HG03025 (cell line): ENCODE measurements around the gene GCC2.
A peak's percentile ranks its signal among the peaks of the same experiment; 100 is the strongest.
"Not testable (repeated sequence)": the region's sequence is repeated elsewhere in the genome, so short reads cannot be mapped to it uniquely, and the experiment has no call there.

Source experiments
- ATAC-seq: cut with Tn5 transposase; IDR thresholded peaks from one replicate; pipeline ENCODE4 v1.9.1; 2021; ENCODE audit warnings: mild to moderate bottlenecking, moderate library complexity; ENCODE audit not compliant: unreplicated experiment, low FRiP score

Gene GCC2

DNA sequence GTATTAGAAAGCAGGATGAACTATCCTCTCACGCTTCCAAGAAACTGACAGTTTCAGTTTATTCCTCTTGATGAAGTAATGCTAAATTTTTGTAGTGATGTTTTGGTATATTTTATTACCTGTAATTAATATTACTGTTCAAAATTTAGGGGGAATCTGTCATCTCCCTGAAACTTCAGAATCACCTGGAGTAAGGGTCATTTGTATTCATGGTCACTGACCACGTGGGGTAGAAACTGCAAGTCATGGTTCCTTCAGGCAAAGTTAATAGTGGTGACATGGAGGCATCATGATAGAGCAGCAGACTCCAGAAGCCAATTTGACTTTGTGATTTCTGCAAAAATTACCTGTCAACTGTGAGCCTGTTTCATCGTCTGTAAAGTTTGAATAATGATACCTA lies 47.2 kb downstream of the GCC2 start:
- not testable (repeated sequence) for ATAC-seq

DNA sequence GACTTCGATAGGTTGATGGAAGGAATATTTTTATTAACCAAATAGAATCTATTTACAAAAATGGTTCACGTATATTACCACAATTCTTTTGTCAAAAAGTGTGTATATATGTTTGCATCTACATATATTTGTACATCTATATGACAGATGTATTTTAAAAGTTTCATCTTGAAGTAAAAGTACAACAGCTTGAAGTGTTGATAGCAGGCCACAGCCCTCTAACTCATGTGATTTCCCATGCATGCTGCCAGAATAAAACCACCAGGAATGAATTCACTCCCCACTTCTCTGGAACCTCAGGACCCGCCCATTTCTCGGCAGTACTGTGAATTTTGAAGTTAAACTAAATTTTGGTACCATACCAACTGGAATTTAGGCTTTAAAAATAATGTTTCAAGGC lies 58.6 kb downstream of the GCC2 start:
- ATAC-seq, result not testable (repeated sequence)

GRCh38 chr2:108512431-108512830 lies 63.4 kb downstream of the GCC2 start:
- ATAC-seq, result not testable (repeated sequence)

- not testable (repeated sequence) for ATAC-seq
These were observed 65.5 kb downstream of the GCC2 start for GRCh38 chr2:108514478-108514877.

DNA sequence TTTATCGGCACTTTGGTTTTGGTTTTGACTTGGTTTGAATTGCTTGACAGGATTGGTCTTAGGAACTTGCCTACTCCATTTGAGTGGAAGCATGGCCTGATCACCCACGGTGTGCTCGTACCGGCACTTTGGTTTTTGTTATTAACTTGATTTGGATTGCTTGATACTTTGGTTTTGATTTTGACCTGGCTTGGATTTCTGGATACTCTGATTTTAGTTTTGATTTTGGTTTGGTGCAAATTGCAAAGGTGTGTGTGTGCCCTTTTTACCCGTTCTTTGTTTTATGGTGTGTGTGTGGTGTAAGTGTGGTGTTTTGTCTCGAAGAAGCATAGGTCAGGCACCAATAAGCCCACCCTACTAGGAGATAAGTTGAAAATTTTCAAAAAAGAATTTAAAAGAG lies 75.7 kb downstream of the GCC2 start:
- not testable (repeated sequence) for ATAC-seq

DNA sequence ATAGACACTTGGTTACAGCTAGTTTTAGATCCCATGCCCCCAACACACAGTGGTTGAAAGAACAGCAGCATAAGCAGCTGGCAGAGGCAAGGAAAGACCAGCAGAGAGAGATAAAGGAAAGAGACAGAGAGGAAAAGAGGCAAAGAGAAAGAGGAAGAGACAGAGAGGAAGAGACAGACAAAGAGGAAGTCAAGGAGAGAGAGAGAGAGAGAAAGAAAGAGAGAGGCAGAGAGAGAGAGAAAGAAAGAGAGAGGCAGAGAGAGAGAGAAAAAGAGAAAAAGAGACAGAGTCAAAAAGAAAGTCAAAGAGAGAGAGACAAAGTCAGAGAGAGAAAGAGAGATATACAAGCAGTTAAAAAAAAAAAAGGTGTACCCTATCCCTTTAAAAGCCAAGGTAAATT lies 76.3 kb downstream of the GCC2 start:
- not testable (repeated sequence) for ATAC-seq

DNA sequence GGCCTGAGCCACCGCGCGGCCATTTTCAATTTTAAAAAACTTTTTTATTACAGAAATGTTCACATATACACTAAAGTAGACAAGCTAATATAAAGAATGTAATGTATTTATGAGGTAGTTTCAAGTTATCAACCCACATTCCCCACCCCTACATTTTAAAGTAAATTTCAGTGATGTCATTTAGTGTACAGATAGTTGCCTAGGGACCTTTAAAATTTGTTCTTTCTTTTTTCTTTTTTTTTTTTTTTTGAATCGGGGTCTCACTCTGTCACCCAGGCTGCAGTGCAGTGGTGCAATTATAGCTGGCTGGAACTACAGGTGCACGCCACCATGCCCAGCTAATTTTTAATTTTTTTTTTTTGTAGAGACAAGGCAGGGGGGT lies 82.7 kb downstream of the GCC2 start:
- no peak for ATAC-seq

DNA sequence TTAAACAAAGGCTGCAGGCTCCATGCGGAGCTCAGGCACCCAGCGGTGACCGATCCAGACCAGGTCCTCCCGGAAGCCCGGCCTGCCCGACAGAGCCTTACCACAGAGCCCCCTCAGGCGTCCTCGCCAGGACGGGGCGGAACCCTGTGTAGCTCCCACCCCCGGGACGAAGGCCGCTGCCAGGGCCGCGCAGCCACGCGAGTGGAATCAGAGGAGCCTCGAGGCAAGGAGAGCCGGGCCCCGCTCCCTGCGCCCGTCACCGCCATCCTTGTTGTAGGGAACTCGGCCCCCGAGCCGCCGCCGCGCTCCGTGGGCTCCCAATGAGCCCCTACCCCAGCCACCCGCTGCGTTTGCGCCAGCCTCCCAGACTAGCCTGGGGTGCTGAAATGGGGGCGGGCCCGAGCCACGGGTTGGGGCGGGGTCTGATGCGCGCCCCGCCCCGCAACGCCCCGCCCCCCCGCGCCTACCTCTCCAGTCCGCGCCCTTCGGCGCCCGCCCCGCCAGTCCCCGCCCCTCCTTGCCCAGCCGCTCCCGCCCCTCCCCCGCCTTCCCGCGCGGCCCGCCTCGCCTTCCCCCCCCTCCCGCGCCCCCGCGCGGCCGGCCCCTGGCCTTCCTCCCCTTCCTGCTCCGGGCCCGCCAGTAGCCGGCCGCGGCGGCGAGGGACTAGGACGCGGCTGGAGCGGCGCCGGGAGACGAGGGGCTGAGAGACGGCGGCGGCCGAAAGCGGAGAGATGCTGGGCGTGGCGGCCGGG lies 85.0 kb downstream of the GCC2 start, which contains the start of gene LIMS1:
LIMS1 (plus strand) TSS at position 639 of the 752 bp plus-strand sequence; CDS start at position 732, 93 bp downstream.
- ATAC-seq, result peak; percentile 85

- peak; percentile 33 for ATAC-seq
These were observed 85.8 kb downstream of the GCC2 start for GRCh38 chr2:108534584-108535356.

- no peak for ATAC-seq
These were observed 86.3 kb downstream of the GCC2 start for GRCh38 chr2:108535357-108535631.

- no peak for ATAC-seq
These were observed 87.3 kb downstream of the GCC2 start for GRCh38 chr2:108536133-108536780.

DNA sequence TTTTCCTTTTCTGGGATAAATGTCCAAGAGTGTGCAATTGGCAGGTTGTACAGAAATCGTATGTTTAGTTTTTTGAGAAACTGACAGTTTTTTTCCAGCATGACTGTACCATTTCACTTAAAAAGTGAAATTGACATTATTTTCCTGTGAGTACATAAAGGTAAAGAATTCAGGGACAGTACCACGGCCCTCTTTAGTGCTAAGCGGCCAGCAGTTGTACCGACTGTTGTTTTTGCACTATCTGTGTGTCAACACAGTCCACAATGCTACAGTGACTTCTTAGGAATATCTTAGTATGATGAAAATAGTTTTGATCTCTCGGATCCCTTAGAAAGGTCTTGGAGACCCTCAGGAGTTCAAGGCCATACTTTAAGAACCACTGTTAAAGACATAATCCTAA lies 87.9 kb downstream of the GCC2 start:
- no peak for ATAC-seq

- ATAC-seq, result no peak
These were observed 89.1 kb downstream of the GCC2 start for GRCh38 chr2:108538000-108538625.

- ATAC-seq, result no peak
These were observed 92.4 kb downstream of the GCC2 start for GRCh38 chr2:108541451-108541850.

DNA sequence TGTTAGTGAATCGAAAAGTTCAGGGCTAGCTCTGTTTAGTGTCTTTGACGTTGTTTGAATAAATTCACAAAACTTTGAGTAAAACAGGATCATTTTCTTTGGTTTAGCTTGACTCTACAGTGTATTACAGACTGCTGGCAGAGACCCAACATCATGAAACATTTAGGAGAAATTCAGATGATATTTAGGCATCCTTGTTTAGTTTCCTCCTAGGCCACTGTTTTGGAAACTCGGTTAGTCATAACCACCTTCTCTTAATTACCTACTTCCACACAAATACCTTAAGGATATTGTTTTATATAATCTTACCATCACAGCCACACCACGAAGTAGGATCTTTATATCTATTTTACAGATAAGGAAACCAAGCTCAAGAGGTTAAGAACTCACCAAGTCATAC lies 93.1 kb downstream of the GCC2 start:
- no peak for ATAC-seq

- ATAC-seq, result no peak
These were observed 98.6 kb downstream of the GCC2 start for GRCh38 chr2:108547606-108548005.

DNA sequence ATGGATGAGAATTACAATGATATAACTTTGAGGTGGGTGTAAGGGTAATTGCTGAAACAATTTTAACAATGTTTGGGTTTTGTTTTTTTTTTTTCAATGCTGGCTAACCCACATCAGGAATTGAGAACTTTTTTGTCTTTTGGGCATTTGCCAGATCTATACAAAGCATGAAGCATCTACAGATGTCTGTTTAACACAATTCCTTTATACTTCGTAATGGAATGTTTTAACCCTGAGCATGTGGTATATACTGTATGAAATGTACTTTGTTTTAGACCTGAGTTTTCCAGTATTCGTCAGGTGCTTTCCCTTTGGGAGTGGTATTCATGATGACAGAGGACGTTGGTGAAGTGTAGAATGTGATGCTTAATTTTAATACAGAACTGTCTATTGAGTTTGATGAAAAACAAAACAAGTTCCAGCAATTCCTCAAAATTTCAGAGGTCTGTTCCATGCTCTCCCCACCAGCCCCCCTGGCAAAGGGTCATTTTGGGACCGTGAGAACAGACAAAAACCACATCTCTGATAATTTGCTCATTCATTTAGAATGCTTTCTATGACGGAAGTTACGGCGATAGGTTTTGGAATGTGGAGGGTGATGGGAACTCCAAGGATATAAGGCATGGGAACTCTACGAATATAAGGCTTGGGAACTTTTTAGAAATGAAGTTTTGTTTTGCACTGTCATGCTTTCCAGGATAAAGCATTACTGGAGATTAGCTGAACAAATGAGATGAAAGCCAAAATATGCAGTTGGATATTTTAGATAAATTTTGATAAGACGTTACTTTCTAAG lies 99.4 kb downstream of the GCC2 start:
- ATAC-seq, result no peak

DNA sequence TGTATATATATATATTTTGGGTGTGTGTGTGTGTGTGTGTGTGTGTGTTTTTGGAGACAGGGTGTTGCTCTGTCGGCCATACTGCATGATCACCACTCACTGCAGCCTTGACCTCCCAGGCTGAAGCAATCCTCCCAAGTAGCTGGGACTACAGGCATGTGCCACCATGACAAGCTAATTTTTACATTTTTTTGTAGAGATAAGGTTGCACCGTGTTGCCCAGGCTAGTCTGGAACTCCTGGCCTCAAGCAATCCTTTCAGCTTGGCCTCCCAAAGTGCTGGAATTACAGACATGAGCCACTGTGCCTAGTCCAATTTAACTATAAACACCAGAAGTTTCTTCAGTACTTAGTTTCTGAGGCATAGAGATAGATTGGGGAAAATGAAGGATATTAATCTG lies 103.6 kb downstream of the GCC2 start:
- no peak for ATAC-seq

GRCh38 chr2:108553209-108553919 lies 104.4 kb downstream of the GCC2 start:
- no peak for ATAC-seq

GRCh38 chr2:108554528-108554927 lies 105.5 kb downstream of the GCC2 start:
- no peak for ATAC-seq
